GM12875 (cell line): ENCODE measurements around the gene L2HGDH.

Experiments
- H3K4me3 ChIP-seq: one replicate; pipeline ENCODE4 v1.5.1; 2011; ENCODE audit warnings: low read depth, low read length, control low read depth
- TF ChIP-seq, protein P1 (sequence below): IDR thresholded peaks from 2 replicates; pipeline ENCODE4 v1.5.1; 2011; ENCODE audit warnings: low read depth, mild to moderate bottlenecking, control low read depth, inconsistent platforms, low read length, moderate library complexity, borderline replicate concordance; ENCODE audit not compliant: insufficient read depth

Gene L2HGDH

DNA sequence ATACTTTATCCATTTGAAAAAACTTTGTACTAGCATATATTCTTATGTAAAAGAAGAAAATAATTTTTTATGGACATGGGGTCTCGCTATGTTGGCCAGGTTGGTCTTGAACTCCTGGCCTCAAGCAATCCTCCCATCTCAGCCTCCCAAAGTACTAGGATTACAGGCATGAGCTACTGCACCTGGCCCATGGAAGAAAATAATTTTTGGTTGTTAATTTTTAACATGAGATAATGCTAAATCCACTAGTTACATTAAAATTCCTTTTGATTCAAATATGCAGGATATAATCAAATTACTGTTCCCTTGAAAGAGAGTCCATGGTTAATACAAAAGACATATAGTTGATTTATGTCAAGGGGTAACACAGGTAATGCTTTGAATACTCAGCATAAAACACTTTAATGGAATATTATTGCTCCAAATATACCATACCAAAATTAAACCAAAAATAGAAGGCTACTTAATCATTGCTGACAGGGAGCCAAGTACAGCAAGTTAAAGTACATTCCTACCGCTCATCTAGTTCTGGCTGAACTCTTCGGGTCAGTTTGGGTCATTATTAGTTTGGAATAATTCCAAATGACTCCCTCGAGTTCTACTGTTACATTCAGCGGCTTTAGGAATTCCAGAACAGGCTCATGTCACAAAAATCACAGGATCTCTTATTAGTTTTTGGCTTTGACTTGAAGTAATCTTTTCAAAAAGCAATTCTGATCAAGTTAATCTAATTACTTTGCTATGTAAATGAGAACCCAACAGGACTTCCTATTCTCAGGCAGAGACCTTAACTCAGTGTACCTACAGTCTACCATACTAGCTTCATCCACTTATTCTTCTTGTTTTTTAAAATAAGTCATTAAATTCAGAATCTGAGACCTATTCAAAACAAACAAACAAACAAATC, 86.7 kb downstream of the L2HGDH start:
- H3K4me3 ChIP-seq = no peak overlapping the region
- TF ChIP-seq, protein P1, sequence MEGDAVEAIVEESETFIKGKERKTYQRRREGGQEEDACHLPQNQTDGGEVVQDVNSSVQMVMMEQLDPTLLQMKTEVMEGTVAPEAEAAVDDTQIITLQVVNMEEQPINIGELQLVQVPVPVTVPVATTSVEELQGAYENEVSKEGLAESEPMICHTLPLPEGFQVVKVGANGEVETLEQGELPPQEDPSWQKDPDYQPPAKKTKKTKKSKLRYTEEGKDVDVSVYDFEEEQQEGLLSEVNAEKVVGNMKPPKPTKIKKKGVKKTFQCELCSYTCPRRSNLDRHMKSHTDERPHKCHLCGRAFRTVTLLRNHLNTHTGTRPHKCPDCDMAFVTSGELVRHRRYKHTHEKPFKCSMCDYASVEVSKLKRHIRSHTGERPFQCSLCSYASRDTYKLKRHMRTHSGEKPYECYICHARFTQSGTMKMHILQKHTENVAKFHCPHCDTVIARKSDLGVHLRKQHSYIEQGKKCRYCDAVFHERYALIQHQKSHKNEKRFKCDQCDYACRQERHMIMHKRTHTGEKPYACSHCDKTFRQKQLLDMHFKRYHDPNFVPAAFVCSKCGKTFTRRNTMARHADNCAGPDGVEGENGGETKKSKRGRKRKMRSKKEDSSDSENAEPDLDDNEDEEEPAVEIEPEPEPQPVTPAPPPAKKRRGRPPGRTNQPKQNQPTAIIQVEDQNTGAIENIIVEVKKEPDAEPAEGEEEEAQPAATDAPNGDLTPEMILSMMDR = no peak

DNA sequence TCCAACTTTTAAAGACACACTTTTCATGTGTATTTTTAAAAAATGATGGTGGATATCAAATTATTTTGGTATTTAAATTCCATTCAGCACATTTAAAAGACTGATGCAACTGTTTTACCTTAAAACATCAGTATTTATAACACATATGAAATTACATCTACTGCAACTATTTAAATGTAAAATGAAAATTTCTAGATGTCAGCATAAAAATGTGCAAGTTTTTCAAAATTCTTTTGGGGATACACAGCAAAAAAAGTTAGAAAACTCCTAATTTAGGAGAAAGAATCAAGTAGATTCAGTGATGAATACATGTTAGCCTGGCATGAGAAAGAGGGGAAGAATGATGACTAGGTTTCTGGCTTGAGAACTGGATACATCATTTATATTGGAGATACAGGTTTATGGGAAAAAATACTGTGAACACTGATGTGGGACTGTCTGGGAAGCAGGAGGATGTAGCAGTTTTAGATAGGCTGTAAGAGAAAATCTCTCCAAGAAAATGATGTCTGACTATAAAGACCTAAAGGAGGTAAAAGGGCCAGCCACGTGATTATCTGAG, 89.9 kb downstream of the L2HGDH start:
- TF ChIP-seq, protein P1 = no peak
- no peak overlapping the region for H3K4me3 ChIP-seq

DNA sequence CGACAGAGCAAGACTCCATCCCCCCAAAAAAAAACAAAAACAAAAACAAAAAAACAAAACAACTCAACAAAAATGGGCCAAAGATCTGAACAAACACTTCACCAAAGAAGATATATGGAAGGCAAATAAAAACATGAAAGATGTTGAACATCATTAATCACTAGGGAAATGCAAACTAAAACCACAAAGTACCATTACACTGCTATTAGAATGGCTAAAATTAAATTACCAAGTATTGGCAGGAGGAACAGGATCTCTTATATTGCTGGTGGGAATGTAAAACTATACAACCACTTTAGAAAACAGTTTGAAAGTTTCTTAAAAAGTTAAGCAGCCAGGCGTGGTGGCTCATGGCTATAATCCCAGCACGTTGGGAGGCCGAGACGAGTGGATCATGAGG, 93.5 kb downstream of the L2HGDH start:
- TF ChIP-seq, protein P1 = no peak
- H3K4me3 ChIP-seq = no peak overlapping the region

DNA sequence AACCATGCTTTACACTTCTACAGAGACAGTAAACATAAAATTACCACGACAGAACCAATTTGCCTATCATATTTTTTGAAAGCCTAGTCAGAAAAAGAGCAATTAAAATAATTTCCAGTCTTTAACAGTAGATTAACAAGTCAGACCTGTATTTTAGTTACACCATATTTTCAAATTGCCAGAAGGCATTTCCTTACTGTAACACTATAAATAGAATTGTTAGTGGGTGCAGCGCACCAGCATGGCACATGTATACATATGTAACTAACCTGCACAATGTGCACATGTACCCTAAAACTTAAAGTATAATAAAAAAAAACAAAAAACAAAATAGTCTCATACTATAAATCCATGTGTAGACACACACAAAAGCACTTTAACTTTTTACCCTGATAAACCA, 96.6 kb downstream of the L2HGDH start:
- TF ChIP-seq, protein P1 = no peak
- no peak overlapping the region for H3K4me3 ChIP-seq

DNA sequence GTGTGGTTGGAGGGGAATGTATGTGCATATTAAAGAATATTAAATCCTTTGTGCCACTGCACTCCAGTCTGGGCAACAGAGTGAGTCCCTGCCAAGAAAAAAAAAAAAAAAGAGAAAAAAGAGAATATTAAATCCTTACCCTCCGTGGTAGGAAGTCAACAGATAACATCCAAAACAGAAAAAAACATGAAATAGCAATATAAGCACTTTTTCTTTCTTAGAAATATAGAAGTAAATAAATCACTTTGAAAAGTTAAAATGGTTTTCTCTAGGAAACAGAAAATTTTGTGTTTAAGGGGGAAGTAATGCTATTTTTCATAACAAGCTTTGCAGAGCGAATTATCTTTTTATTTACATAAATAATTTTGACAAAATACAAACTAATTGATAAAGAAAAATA, 98.2 kb downstream of the L2HGDH start:
- TF ChIP-seq, protein P1 = no peak
- H3K4me3 ChIP-seq = no peak overlapping the region

DNA sequence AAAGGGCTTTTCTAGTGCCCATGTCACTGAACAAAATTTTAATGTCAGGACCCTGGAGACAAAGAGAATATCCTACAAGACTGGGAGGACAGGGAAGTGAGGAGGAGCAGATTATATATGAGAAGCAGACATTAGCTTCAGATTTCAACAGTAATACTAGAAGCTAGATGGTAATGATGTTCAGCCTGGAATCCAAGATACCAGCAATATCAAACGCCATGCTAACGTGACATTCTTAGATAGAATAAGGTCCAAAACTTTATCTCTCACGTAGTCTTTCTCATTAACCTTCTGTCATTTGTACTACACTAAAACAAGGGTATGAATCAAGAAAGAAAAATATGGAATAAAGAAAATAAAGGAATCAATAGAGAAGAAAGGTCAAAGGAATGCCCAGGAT, 99.3 kb downstream of the L2HGDH start:
- no peak overlapping the region for H3K4me3 ChIP-seq

More for the DNA sequence above, 99.3 kb downstream of the L2HGDH start:
- TF ChIP-seq, protein P1 = no peak
